ENCODE data around the gene HAVCR2.

DNA sequence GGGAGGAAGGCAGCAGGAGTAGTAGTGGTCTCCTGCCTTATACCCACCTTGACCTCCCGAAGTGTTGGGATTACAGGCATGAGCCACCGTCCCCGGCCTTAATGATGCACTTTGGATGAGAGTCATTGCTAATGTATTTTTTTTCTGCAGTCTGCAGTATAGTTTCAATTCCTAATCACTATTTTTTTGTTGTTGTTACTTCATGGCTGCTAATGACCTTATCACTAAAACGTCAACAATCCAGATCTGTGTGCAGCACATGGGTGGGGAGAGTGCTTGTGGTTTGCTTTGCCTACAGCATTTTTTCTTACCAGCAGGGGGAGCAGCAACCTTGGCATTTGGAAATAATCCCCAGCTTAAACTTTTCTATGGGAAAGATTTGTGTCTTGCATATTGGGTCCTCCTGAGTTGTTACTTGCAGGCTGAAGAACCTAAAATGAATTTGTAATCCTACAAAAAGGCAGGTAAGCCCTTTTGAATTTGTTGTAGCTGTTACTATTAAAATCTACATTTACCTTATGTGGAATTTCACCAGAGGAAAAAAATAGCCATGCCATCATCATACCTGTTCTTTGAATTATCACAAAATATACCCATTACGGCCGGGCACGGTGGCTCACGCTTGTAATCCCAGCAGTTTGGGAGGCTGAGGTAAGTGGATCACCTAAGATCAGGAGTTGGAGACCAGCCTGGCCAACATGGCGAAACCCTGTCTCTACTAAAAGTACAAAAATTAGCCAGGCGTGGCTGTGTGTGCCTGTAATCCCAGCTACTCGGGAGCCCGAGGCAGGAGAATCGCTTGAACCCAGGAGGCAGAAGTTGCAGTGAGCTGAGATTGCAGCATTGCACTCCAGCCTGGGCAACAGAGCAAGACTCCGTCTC, 40.1 kb upstream of the HAVCR2 start:
- TF ChIP-seq, protein P1, sequence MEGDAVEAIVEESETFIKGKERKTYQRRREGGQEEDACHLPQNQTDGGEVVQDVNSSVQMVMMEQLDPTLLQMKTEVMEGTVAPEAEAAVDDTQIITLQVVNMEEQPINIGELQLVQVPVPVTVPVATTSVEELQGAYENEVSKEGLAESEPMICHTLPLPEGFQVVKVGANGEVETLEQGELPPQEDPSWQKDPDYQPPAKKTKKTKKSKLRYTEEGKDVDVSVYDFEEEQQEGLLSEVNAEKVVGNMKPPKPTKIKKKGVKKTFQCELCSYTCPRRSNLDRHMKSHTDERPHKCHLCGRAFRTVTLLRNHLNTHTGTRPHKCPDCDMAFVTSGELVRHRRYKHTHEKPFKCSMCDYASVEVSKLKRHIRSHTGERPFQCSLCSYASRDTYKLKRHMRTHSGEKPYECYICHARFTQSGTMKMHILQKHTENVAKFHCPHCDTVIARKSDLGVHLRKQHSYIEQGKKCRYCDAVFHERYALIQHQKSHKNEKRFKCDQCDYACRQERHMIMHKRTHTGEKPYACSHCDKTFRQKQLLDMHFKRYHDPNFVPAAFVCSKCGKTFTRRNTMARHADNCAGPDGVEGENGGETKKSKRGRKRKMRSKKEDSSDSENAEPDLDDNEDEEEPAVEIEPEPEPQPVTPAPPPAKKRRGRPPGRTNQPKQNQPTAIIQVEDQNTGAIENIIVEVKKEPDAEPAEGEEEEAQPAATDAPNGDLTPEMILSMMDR (conservative IDR thresholded peaks at IDR 0.05), result peak; percentile 90
- TF ChIP-seq EZH2 (IDR thresholded peaks at IDR 0.05; ENCODE audit: low read depth), result no peak
